Measurements from ENCODE around the gene KCNQ5. TPM values are rescaled to one million over a fixed set of nuclear protein-coding genes. Genes with fewer than 3 reads are reported as not detected.

The KCNQ5 gene
- total RNA-seq, 1 donor from 2014 or later = 1.7 TPM

DNA sequence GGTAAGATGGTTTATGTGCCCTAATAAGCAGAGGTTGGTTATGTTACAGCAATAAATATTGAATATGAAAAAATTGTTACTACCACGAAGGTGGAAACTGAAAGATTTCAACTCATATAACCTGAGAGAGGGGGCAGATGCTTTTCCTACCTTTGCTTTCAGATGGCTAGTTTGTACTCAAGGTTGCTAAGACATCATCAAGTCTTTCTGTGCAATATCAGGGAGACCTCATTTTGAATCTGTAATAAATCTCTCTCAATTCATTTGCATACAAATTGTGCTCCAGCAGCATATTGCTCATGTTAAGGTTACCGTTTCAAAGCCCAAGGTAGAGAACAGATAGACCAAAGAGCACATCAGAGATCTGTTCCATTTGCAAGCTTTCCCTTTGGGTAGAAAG is 383.0 kb downstream of the KCNQ5 start:
- no peak for TF ChIP-seq CTCF (conservative IDR thresholded peaks at IDR 0.05; ENCODE audit: low read depth, low read length)

GRCh38 chr6:73006146-73006545 is 384.3 kb downstream of the KCNQ5 start:
- DNase-seq (ENCODE audit: low read depth) = no peak
- no peak overlapping the region for H3K4me3 ChIP-seq (ENCODE audit: low read depth, low read length)
- TF ChIP-seq CTCF (conservative IDR thresholded peaks at IDR 0.05; ENCODE audit: low read depth, low read length) = no peak

More for the DNA sequence above, 383.0 kb downstream of the KCNQ5 start:
- H3K4me3 ChIP-seq (ENCODE audit: low read depth, low read length) = no peak overlapping the region
- DNase-seq (ENCODE audit: low read depth) = no peak

DNA sequence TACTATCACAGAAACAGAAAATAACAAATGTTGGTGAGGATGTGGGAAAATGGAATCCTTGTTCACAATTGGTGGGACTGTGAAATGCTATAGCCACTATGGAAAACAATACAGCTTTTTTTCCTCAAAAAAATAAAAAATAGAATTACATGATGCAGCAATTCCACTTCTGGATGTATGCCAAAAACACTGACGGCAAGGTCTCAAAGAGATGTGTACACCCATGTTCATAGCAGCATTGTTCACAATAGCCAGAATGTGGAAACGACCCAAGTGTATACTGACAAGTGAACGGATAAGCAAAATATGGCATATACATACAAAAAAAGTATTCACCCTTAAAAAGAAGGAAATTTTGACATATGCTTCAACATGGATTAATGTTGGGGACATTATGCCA is 390.1 kb downstream of the KCNQ5 start:
- H3K4me3 ChIP-seq (ENCODE audit: low read depth, low read length) = no peak overlapping the region
- DNase-seq (ENCODE audit: low read depth) = no peak
- no peak for TF ChIP-seq CTCF (conservative IDR thresholded peaks at IDR 0.05; ENCODE audit: low read depth, low read length)

DNA sequence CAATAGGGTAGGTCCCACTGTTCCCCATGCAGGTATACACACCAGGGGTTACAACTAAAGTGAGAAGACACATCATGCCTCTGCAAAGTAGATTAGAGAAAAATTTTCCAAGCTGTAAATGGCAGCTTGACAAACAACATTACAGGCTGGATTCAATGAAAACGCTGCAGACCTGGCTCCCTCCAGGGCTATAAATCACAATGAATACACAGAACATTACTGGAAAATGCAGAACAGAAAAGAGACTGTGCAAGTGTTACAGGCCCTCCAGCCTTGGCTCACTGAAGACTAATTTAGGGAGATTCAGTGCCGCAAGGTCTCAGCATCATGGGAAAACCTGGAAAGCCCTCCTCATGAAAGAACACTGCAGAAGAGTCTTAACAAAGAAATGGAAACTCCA is 395.6 kb downstream of the KCNQ5 start:
- TF ChIP-seq CTCF (conservative IDR thresholded peaks at IDR 0.05; ENCODE audit: low read depth, low read length) = no peak
- no peak overlapping the region for H3K4me3 ChIP-seq (ENCODE audit: low read depth, low read length)
- DNase-seq (ENCODE audit: low read depth) = no peak

DNA sequence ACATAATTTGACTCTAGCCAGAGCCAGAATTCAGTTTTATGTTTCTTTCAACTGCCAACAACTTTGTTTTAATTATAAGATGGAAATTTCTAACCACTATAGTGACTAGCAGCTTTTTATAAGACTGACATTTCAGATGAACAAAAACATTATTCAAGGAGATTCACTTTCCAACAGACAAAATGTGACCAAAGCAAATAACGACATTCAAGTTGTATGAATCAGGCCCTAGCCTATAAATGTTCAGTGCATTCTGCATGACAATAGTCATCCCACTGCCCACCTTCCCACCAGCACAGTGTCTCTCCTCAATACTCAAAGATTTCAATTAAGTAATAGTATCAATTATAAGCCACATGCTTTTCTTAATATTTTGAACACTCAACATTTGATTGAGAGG is 402.7 kb downstream of the KCNQ5 start:
- TF ChIP-seq CTCF (conservative IDR thresholded peaks at IDR 0.05; ENCODE audit: low read depth, low read length) = no peak
- H3K4me3 ChIP-seq (ENCODE audit: low read depth, low read length) = no peak overlapping the region
- DNase-seq (ENCODE audit: low read depth) = no peak

DNA sequence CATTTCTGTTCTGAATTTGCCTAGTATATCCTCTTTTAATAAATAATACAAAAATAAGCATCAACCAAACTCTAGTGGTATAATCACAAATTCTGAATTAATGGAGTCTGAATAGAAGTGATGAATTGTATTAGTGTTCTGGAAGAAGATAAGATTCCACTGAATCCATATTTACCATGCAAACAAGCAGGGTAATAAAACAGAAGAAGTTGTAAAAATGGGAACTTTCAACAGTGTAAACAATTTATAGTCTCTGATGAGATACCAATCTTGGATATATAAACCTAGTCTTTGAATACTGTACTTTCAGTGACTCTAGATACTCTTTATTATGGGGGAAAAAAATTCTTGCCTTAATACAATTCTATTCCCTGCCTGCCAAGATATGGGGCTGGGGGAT is 405.8 kb downstream of the KCNQ5 start:
- TF ChIP-seq CTCF (conservative IDR thresholded peaks at IDR 0.05; ENCODE audit: low read depth, low read length) = no peak
- no peak for DNase-seq (ENCODE audit: low read depth)
- H3K4me3 ChIP-seq (ENCODE audit: low read depth, low read length) = no peak overlapping the region

- no peak for DNase-seq (ENCODE audit: low read depth)
- TF ChIP-seq CTCF (conservative IDR thresholded peaks at IDR 0.05; ENCODE audit: low read depth, low read length) = no peak
- no peak overlapping the region for H3K4me3 ChIP-seq (ENCODE audit: low read depth, low read length)
Measured at GRCh38 chr6:73028124-73028766, 406.4 kb downstream of the KCNQ5 start.

All from epithelial cell of proximal tubule (primary cell).